NK-92 (cell line): Measurements from ENCODE around the gene SYCE1.

Experiments
- DNase-seq: peaks from one replicate; lab custom pipeline; 2025; ENCODE audit not compliant: unreplicated experiment; lab: John Stamatoyannopoulos, UW

The SYCE1 gene

GRCh38 chr10:133516057-133516456 is 49.3 kb downstream of the SYCE1 start:
- DNase-seq, result no peak

- no peak for DNase-seq
These were observed 49.9 kb downstream of the SYCE1 start for GRCh38 chr10:133515471-133515870.

DNA sequence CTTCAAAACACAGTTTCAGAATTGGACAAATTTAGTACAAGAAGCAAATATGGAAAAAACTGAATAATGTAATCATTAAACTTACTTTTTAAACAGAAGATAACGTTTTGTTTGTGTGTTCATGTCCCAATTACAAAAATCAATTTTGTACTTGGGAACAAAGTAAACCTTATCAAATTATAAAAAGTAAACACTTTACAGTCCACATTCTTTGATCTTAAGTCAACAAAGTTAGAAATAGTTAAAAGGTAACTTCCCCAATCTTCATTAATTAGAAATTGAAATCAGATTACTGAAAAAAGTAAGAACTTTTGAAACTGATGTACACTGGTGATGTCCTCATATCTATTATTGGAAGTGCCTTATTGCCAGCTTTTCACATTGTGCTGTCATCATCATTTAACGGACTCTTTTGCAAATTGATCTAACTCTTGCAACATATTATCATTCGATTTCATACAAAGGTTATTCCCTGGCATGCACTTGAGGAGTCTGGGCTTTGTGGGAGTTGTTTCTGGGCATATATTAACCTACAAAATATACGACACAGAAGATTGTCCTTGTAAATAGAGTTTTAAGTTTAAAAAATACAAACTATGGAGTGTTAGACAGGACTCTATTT is 53.4 kb downstream of the SYCE1 start:
- DNase-seq, result no peak

GRCh38 chr10:133511408-133511807 is 54.0 kb downstream of the SYCE1 start:
- no peak for DNase-seq

GRCh38 chr10:133509700-133510099 is 55.7 kb downstream of the SYCE1 start:
- DNase-seq, result no peak
